ENCODE data around the gene GRIFIN.

Gene GRIFIN

DNA sequence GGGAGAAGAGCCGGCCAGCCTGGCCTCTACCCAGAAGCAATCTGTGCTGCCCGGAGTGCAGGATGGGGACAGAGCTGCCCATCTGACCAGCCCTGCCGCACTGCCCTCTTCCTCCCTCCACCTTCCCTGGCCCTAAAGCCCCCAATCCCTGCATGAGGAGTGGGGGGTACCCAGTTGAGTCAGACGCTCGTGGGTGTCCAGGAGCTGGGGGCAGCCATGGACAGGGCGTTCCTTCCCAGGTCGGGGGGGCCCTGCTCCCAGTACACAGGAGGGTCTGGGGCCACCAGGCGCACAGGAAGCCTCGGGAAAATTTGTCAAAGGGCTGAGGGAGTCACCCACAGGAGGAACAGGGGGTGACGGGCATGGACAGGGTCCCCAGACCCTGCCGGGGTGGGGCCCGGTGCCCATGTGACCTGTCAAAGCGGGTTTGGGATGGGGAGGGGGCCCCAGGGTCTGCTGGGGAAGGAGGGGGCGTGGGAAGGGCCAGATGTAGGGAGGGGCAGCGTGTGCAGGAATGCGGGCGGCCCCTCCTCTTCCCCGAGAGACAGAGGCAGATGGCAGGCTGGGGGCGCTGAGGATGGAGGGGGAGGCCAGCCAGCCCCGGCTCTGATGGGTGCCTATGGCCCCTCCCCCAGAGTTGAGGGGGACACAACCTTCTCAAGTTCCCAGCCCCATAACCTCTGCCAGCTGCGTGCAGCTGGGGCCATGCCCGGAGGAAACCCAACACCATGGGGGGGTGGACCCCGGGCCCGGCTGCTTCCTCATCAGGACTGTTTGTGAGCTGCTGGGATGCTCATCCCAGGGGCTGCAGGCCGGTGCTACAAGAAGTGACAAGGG is 21.5 kb upstream of the GRIFIN start:
- no peak for DNase-seq

DNA sequence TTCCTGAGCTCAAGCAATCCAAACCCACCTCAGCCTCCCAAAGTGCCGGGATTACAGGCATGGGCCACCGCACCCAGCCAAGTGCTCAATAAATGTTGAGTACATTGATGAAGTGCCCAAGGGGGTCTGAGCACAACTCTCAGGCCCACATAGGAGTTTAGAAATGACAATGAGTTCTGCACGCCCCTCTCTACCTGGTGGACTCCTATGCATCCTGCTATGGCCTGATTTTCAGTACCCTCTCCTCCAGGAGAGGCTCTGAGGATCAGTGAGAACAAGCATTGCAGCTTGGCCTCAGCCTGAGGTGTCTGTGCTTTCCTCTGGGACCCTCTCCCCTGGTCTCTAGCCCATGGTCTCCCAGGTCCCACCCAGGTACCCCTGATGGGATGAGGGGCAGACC is 20.9 kb upstream of the GRIFIN start:
- DNase-seq, result no peak

DNA sequence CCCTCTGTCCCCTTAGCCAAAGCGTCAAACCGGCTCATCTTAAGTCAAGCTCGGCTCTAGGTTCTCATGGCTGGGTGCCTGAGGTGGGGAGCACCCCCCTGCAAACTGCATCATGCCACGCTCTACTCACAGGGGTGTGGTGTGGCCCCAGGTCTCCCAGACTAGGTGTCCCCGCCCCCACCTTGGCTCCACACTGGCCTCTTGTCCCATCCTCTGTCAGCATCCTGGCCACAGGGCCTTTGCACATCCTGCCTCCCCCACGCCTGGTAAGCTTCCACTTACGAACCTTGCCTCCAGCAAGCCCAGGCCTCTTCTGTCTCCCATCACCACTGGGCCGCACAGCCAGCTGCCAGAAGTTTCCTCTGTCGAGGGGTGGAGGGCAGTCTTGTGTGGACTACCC is 20.2 kb upstream of the GRIFIN start:
- DNase-seq, result no peak

DNA sequence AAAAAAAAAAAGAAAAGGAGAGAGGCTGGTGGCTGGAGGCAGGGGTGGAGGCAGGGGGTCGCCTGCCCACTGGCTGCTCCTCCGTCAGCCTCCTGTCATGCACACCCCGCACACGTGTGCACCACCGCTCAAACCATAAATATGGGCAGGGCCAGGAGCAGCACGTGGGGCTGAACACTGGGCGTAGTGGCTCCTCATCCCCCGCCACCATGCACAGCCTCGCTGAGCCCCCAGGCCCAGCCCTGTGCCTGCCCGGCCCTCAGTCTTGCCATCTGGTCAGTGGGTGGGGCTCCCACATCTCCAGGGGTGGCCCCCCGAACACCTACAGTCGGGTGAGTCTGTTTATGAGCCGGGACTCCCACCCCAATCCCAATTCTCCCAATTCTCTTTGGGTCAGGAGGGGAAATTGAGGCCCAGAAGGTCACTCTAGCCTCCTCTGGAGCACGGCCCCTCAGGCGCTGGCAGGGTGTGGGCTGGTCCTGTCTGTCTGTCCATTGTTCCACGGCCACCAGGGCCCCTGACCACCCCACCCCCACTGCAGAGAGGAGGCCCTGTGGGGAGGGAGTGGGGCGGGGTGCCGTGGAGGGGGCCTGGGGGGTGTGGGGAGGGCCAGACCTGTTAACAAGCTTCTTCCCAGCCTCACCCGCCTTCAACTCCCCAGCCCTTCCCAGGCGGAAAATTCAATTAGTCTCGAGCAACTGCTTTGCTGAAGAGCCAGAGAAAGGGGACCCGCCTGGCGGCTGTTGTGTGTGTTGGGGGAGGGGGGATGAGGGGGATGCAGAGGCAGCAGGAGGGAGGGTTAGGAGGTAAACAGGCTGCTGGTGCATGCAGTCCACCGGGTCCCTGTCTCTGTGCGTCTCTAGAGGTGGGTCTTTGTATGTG is 19.5 kb upstream of the GRIFIN start:
- DNase-seq, result no peak

DNA sequence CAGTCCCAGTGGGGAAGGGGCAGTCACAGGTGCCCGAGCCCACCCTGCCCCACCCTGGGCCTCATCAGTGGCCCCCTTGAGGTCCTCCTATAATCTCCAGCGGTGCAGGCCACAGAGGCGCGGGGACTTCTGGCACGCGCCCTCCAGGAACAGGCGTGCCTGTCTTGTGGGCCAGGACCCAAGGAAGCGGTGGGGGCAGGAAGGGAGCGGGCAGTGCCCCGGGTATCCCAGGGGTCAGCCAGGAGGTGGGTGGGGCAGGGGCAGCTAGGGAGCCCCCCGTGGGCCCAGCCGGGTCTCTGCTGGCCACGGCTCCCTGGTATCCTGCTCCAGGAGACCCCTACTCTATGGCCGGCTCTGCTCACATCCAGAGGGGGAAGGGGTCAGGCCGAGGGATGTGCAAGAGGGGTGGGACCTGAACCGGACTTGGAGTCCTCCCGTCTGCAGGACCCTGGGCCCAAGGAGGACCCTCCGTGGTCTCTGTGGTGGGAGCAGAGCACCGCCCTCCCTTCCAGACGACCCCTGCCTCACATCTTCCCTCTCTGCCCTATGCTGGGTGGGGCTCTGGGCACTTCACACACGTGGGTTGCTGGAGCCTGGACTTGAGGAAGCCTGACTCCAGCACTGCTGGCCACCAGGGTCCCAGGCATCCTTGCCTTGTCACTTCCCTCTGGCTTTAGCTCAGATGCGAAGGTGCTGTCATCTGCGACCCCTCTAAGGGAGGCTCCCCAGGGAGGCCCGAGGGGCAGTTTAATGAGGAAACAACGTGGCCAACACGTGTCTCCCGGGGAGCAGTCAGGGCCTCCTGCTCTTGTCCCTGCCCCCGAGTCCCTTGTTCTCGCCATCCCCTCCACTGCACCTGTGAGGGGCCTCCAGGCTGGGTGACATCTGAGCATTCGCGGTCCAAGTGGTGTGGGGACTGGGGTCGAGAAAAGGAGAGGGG is 18.3 kb upstream of the GRIFIN start:
- no peak for DNase-seq

DNA sequence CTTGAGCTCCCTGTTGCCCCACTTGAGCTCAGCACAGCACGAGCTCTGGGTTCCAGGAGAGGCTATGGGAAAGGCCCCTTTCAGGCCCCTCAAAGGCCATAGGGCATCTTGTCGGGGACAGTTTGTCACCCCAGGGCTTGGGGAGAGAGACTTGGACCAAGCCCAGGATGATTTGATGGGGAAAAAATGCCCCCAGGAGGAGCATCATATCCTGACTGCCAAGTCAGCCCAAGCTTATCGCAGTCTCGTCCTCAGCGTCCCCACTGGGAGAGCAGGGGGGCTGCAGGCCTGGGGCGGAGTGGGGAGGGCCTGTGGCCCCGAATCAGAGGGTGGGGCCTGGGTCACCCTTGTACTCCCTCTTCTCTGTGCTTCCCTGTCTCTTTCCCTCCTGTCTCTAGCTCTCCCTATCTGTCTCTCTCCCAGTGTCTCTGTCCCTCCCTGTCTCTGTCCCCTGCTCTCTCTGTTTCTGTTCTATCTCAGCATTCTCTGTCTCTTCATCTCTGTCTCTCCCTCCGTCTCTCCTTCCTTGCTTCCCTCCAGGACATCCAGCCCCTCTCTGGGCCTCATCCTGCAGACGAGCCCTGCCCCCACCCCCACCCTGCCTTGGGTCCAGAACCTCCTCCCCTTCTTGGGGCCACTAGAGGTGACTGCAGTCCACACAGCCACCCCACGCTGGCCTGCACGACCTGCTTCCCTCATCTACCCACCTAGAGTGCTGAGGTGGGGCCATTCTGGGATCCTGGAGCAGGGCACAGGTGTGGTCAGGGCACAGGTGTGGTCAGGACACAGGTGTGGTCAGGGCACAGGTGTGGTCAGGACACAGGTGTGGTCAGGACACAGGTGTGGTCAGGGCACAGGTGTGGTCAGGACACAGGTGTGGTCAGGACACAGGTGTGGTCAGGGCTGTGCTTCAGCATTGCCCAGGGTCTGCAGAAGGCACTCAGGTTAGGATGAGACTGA is 17.3 kb upstream of the GRIFIN start:
- no peak for DNase-seq

DNA sequence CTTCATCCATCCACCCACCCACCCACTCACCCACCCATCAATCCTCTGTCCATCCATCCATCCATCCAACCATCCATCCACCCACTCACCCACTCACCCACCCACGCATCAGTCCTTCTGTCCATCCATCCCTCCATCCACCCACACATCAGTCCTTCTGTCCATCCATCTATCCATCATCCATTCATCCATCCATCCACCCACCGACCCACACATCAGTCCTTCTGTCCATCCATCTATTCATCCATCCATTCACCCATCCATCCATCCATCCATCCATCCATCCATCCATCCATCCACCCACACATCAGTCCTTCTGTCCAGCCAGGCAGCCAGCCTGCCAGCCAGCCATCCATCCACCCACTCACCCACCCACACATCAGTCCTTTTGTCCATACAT is 15.8 kb upstream of the GRIFIN start:
- no peak for DNase-seq

DNA sequence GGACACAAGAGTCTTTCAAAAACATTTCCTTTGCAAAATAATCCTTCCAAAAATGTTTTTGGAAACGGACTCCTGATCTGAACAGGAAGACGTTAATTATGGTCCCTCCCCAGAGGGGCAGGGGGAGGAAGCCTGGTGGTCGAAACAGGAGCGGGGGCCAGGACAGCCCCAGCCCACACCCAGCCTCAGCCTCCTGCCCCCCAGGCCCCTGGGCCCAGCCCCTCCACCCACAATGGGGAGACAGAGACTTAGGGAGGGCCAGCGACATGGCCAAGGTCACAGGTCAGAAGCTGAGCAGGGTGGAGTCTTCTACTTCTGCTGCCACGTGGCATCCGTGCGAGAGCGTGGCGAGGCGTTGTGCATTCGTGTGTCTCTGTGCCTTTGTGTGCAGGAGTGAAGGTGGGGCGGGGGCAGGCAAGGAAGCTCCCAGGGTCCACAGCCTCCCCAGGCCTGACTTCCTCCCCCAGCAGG is 14.0 kb upstream of the GRIFIN start:
- no peak for DNase-seq

DNA sequence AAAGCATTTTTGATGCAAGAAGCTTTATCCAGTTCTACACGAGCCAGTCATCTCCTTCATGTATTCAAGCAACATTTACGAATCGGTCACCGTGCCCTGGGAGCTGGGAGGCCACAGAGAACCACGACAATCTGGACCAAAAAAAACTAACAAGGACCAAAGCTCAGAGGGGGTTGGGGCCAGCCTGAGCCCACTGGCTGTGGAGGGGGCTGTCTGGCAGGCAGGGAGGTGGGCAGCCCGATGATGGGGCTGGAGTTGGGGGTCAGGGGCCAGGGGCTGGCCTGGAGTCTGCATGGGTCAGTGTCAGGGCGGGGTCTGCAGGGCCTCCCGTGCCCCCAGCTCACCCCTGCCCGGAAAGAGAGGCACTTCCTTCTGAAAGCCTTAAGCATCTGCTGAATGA is 12.5 kb upstream of the GRIFIN start:
- DNase-seq, result no peak

DNA sequence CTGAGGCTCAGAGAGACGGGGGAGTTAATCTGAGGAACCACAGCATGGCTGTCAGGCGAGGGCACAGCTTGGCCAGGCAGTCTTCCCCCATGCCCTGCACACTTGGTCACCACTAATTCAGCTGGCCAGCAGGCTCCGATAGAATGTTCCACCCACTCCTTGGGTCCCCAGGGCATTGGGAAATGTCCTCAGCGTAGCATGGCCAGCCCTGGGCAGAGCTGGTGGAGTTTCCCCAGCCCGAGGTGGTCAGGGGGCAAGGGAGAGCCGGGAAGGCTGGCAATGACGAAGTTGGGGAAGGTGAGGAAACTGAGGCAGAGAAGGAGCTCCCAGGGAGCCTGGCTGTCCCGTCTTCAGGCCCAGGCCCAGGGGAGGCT is 12.1 kb upstream of the GRIFIN start:
- DNase-seq, result no peak

DNA sequence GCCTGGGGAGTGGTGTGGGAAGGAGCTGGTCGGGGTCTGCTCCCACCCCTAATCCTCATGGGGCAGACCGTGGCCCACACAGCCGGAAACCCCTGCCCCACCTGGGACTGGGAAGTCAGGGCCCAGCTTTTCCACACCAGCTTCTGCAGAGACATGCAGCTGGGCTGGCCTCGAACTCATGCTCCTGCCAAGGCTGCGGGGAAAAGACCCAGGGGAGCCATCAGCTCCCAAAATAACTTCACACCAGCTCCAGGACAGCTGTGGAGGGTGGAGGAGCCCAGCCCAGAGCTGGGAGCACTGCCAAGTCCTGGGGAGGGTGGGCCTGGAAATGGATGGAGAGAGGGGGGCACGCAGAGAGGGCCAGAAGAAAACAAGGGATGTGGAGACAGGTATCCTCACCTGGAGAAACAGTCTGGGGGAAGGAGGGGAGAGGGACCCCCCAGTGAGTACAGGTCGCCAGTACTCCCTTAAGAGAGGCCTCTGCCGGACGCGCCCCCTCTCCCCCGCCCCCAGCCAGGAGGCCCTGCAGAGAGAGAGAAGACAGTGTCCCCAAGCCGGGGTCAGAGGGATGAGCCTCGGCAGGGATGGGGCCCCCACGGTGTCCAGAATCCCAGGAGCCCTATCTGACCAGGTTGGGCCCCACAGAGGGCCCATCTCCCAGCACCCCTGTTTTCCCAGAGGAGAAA is 11.5 kb upstream of the GRIFIN start:
- DNase-seq, result no peak

DNA sequence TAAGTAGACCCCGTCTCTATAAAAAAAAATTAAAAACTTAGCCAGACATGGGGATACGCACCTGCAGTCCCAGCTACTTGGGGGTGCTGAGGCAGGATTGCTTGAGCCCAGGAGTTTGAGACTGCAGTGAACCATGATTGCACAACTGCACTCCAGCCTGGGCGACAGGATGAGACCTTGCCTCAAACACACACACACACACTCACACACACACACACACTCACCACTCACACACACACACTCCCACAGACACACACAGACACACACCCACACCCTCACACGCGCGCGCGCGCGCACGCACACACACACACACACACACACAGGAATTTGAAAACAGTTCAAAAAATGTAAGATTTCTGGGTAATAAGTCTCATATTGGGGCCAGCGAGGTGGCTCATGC is 8.7 kb upstream of the GRIFIN start:
- no peak for DNase-seq

DNA sequence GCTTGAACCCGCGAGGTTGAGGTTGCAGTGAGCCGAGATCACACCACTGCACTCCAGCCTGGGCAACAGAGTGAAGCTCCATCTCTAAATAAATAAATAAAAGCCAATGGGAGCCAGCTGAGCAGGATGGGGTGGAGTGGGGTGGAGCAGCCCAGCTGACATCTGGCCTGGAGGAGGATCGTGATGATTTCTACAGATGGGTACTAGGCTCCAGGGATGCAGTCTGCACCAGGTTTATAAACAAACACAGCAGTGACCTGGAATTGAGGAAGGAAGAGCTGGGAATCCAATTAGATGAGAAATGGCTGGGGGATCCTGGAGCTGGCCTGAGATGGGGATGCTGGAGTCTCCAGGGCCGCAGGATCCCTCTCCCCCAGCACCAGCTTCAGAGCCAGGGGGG is 7.3 kb upstream of the GRIFIN start:
- no peak for DNase-seq

DNA sequence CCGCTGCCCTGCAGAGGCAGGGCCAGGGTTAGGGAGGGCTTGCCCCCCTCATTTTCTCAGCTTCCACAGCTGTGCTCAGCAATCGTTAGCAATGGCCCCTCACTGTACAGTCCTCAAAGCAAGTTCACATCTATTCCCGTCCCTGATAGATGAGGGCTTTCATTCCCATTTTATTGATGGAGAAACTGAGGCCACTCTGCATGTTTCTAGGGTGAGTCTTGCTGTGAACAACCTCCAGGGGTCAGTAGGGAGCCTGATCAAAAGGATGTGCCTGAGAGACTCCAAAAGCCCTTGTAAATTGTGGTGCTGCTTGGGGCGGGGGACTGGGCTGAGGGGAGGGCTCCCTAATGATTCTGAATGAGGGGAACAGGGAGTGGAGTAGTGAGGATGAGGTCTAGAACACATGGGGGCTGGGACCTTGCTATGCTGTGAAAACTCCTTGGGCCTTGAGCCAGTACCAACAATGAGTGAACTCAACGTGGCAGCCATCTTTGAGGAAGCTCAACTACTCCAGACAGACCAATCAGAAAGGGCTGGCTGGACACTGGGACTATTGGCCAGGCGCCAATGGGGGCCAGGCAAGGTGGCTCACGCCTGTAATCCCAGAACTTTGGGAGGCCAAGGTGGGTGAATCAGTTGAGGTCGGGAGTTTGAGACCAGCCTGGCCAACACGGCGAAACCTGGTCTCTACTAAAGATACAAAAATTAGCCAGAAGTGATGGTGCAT is 6.7 kb upstream of the GRIFIN start:
- DNase-seq, result no peak

DNA sequence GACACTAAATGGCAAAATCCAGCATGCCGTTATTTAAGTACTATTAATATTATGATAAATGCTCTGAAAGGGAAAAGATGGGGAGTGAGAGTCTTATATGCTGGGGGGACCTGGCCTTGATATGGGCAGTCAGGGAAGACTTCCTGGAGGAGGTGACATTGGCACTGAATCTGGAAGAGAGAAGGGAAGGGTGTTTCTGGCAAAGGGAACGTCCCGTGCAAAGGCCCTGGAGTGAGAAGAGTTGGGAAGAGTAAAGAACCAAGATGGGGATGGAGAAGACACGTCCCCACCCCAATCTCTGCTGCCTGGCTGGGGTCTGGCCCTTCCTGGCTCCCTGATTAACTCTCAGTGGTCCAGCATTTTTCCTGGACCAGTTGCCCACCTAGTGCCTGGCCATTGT is 5.0 kb upstream of the GRIFIN start:
- DNase-seq, result no peak

DNA sequence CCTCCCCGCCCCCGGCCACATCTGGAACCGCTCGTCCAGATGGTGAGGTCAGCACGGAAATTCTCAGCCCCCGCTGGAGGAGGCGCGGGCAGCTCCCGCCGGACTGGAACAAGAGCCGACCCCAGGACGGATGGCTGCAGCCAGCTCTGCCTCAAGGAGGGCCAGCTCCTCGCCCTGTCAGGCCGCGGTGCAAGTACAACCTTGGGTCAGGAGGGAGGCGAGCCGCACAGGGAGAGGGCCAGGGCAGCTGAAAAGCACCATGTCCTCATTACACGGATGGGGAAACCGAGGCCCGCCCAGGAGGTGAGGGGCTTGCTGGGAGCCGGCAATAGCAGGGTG is 3.8 kb upstream of the GRIFIN start:
- no peak for DNase-seq

DNA sequence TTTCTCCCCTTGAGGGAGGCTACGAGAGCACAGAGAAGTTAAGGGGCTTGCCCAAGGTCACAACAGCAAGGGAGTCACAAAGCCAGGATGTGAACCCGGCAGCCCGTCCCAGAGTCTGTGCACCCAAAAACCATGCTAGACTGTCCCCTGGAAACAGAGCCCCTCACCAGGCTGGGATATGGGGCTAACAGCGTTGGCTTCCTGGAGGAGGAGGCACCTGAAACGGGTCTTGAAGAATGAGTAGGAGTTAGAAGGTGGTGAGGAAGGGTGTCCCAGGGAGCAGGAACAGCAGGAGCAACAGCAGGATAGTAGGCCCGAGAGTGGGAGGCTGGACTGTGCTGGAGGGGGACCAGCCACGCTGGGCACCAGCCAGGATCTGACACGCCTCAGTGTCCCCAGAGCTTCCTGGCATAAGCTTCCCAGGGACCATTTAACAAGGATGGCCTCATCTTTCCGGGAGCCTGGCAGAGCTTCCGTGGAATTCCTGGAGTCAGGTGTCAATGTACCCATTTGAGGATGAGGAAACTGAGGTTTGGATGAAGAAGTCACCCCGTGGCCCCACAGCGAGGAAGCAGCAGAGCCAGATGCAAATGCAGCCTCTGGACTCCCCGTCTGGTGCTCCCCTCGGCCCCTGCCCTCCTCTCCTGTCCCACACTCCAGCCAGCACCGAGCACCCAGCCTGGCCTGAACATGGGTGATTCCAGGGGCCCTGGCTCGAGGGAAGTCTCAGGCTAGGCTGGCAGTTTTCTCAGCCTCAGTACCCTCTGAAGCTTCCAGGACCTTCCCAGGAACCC is 3.3 kb upstream of the GRIFIN start:
- no peak for DNase-seq

DNA sequence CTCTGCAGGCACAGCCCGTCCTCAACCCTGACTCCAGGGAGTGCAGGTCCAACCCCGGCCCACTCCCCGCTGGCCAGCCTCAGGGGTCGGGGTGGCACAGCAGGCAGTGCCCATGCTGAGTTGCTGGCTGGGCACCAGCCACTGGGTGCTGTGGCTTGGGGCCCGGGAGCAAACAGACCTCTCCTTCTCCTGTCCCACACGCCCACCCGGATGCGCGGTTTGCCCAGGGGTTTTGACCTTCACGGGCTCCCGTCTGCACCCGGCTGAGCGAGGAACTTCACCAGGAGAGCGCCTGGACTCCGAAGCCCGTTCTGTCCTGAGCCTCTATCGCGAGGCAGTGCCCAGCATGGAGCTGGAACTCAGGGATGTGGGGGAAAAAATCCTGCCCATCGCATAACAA is 2.6 kb upstream of the GRIFIN start:
- no peak for DNase-seq

DNA sequence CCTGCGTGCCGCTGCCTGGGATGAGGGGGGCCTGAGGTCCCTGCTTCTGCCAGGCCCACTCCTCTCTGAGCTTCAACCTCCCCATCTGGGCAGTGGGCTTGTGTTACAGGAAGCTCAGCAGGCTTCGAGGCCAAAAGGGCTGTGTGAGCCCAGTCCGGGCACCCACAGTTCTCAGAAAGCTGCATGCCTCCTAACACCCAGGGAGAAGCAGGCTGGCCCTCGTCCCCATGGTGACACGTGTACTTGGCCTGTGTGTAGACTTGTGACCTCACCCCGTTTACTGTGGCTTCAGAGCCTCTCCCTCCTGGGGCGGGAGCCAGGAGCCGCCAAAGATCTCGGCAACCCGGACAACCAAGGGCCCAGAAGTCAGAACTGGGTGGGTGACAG is 2.2 kb upstream of the GRIFIN start:
- no peak for DNase-seq
